HG02759 (cell line): Measurements from ENCODE around the gene NPR3.

Source experiments
- ATAC-seq: cut with Tn5 transposase; IDR thresholded peaks from one replicate; pipeline ENCODE4 v1.9.1; 2021; ENCODE audit warnings: mild to moderate bottlenecking, moderate library complexity; ENCODE audit not compliant: unreplicated experiment

The NPR3 gene

GRCh38 chr5:32710550-32711361, at the start of gene NPR3:
NPR3 (plus strand) TSS chr5:32711321; CDS start chr5:32711777, 456 bp downstream.
- ATAC-seq = no peak

- no peak for ATAC-seq
These were observed 46.6 kb upstream of the NPR3 start for GRCh38 chr5:32664523-32664922.

GRCh38 chr5:32668552-32668951, 42.6 kb upstream of the NPR3 start:
- no peak for ATAC-seq

- ATAC-seq = no peak
These were observed 37.8 kb upstream of the NPR3 start for GRCh38 chr5:32673272-32673671.

GRCh38 chr5:32677023-32677422, 34.1 kb upstream of the NPR3 start:
- ATAC-seq = no peak

GRCh38 chr5:32678472-32678871, 32.6 kb upstream of the NPR3 start:
- ATAC-seq = no peak

GRCh38 chr5:32679218-32679617, 31.9 kb upstream of the NPR3 start:
- ATAC-seq = no peak

- ATAC-seq = no peak
These were observed 30.9 kb upstream of the NPR3 start for GRCh38 chr5:32680183-32680582.

- ATAC-seq = no peak
These were observed 28.0 kb upstream of the NPR3 start for GRCh38 chr5:32683125-32683524.

- ATAC-seq = no peak
These were observed 26.9 kb upstream of the NPR3 start for GRCh38 chr5:32684260-32684659.

GRCh38 chr5:32686799-32687498, 24.2 kb upstream of the NPR3 start:
- ATAC-seq = no peak

GRCh38 chr5:32687499-32687831, 23.7 kb upstream of the NPR3 start:
- no peak for ATAC-seq

- ATAC-seq = no peak
These were observed 21.0 kb upstream of the NPR3 start for GRCh38 chr5:32690153-32690552.

GRCh38 chr5:32690666-32691065, 20.5 kb upstream of the NPR3 start:
- no peak for ATAC-seq

- no peak for ATAC-seq
These were observed 18.9 kb upstream of the NPR3 start for GRCh38 chr5:32692036-32692746.

- ATAC-seq = no peak
These were observed 7.2 kb upstream of the NPR3 start for GRCh38 chr5:32703957-32704356.

GRCh38 chr5:32707418-32707997, 3.6 kb upstream of the NPR3 start:
- no peak for ATAC-seq

- no peak for ATAC-seq
These were observed 2.2 kb upstream of the NPR3 start for GRCh38 chr5:32708949-32709348.

GRCh38 chr5:32709750-32710549, 1.2 kb upstream of the NPR3 start:
- ATAC-seq = peak; percentile 72

GRCh38 chr5:32711362-32711680, 200 bp downstream of the NPR3 start:
- ATAC-seq = no peak
